K562 (cell line): Measurements from ENCODE around the gene BMF. TPM values are rescaled to one million over a fixed set of nuclear protein-coding genes. Genes with fewer than 3 reads are reported as not detected.

Source experiments
- ARHGAP35 ChIP-seq: fragments of 450-650 bp; IDR thresholded peaks from 2 replicates; pipeline ENCODE4 v1.6.1; 2018; ENCODE audit not compliant: partially characterized antibody
- DEAF1 ChIP-seq: fragments of 450-650 bp; formaldehyde crosslinking; IDR thresholded peaks from 2 replicates; pipeline ENCODE4 v1.4.0; 2020; ENCODE audit warnings: mild to moderate bottlenecking, moderate library complexity
- E2F5 ChIP-seq: sonication (generic); formaldehyde crosslinking; IDR thresholded peaks from 2 replicates; pipeline ENCODE4 v1.8.0; 2022; ENCODE audit warnings: mild to moderate bottlenecking, missing genetic modification reagents
- ELF2 ChIP-seq: fragments of 250-450 bp; sonication (Bioruptor Pico); IDR thresholded peaks from 2 replicates; pipeline ENCODE4 v1.5.0; 2021; ENCODE audit warnings: mild to moderate bottlenecking
- ELK1 ChIP-seq: sonication (generic); formaldehyde crosslinking; IDR thresholded peaks from 2 replicates; pipeline ENCODE4 v1.8.1; 2022; ENCODE audit warnings: missing genetic modification reagents
- FOXJ3 ChIP-seq: sonication (generic); formaldehyde crosslinking; IDR thresholded peaks from 2 replicates; pipeline ENCODE4 v1.4.0; 2020; ENCODE audit warnings: mild to moderate bottlenecking, missing genetic modification reagents
- KLF13 ChIP-seq: fragments of 450-650 bp; IDR thresholded peaks from 2 replicates; pipeline ENCODE4 v1.6.1; 2016; ENCODE audit warnings: missing genetic modification characterization, low read depth, mild to moderate bottlenecking, missing compliant biosample characterization, moderate library complexity, borderline replicate concordance
- LEF1 ChIP-seq: fragments of 450-650 bp; IDR thresholded peaks from 2 replicates; pipeline ENCODE4 v1.6.1; 2016; ENCODE audit warnings: mild to moderate bottlenecking
- MEF2A ChIP-seq: IDR thresholded peaks from 2 replicates; pipeline ENCODE4 v1.6.1; 2011; ENCODE audit warnings: low read depth, mild to moderate bottlenecking, low read length, moderate library complexity; ENCODE audit not compliant: control insufficient read depth
- PCBP2 ChIP-seq: fragments of 200-400 bp; formaldehyde crosslinking; IDR thresholded peaks from 2 replicates; pipeline ENCODE4 v1.6.1; 2018; ENCODE audit warnings: low read length, low read depth, mild to moderate bottlenecking, moderate library complexity; ENCODE audit not compliant: poor library complexity, severe bottlenecking
- POLR2AphosphoS2 ChIP-seq: IDR thresholded peaks from 2 replicates; pipeline ENCODE4 v1.6.1; 2012; ENCODE audit warnings: low read length, improper control_type of control experiment
- SETDB1 ChIP-seq: IDR thresholded peaks from one replicate; pipeline ENCODE4 v1.6.1; 2012; ENCODE audit warnings: low read length, control low read depth, inconsistent platforms
- SMARCA5 ChIP-seq: fragments of 450-650 bp; IDR thresholded peaks from 2 replicates; pipeline ENCODE4 v1.6.1; 2016
- ZBTB26 ChIP-seq: fragments of 450-650 bp; formaldehyde crosslinking; IDR thresholded peaks from 2 replicates; pipeline ENCODE4 v1.4.0; 2022; ENCODE audit warnings: missing genetic modification characterization
- ZKSCAN1 ChIP-seq: fragments of 150-350 bp; IDR thresholded peaks from 2 replicates; pipeline ENCODE4 v1.6.1; 2016; ENCODE audit warnings: low read depth, low read length
- ZNF197 ChIP-seq: fragments of 200-800 bp; sonication (Bioruptor generic); IDR thresholded peaks from 2 replicates; pipeline ENCODE4 v1.6.1; 2016; ENCODE audit warnings: low read depth, missing genetic modification characterization, missing compliant biosample characterization
- ZNF253 ChIP-seq: fragments of 250-450 bp; sonication (Bioruptor Pico); conservative IDR thresholded peaks from 2 replicates; pipeline ENCODE4 v1.6.1; 2021; ENCODE audit warnings: mild to moderate bottlenecking
- ZNF551 ChIP-seq: fragments of 250-450 bp; sonication (Bioruptor Pico); IDR thresholded peaks from 2 replicates; pipeline ENCODE4 v1.5.0; 2021; ENCODE audit warnings: mild to moderate bottlenecking, moderate library complexity
- ZNF583 ChIP-seq: fragments of 250-450 bp; sonication (Bioruptor Pico); IDR thresholded peaks from 2 replicates; pipeline ENCODE4 v1.4.0; 2020
- polyA plus RNA-seq, 8 experiments: library from polyadenylated mRNA; depleted of rRNA in 4 of 8; stranded (reverse) in 5 of 8; unstranded in 3 of 8; fragments of >200 nt; fragmentation: Nextera tagmentation in 2 of 8; fragmentation: Illumina TruSeq in 1 of 8; extraction: Ambion mirVana in 2 of 8; extraction: Trizol in 1 of 8; gene quantifications; 2 replicates each; pipeline versions ENCODE4 v1.2.1 to v1.2.3, GENCODE V29; 2011 to 2014; ENCODE audit warnings: inconsistent platforms in 1 of 8, missing spikeins in 1 of 8
- total RNA-seq, 7 experiments: library from RNA; depleted of rRNA in 6 of 7; stranded (reverse); fragments of >200 nt in 6 of 7; fragmentation: Illumina TruSeq in 2 of 7; extraction: Trizol in 2 of 7; gene quantifications; 2 replicates each; pipeline versions ENCODE4 v1.2.1 to v1.2.3, GENCODE V29; 2011 to 2021; ENCODE audit warnings: low replicate concordance in 1 of 7
- TF ChIP-seq, protein P1 (sequence below): sonication (generic); formaldehyde crosslinking; IDR thresholded peaks from 2 replicates; pipeline ENCODE4 v1.8.0; 2022; ENCODE audit warnings: mild to moderate bottlenecking, missing genetic modification reagents
- TF ChIP-seq, protein P2 (sequence below): IDR thresholded peaks from 3 replicates; pipeline ENCODE4 v1.6.1; 2011; ENCODE audit warnings: borderline replicate concordance, mild to moderate bottlenecking; ENCODE audit not compliant: insufficient read length, insufficient read depth

Gene BMF
- total and polyA plus RNA-seq, 9 of the 15 experiments (the other 6 are each of a cell fraction or from before 2014, with no cell fraction given), result 0.25 to 0.91 (median 0.59) TPM; not detected in 2

- TF ChIP-seq ZBTB26 (no peak), ZKSCAN1 (0 out of 2 replicates have a peak, but pooled peaks have one; percentile 58), E2F5 (no peak), ELF2 (CRISPR knock-in tag) (no peak), FOXJ3 (CRISPR knock-in tag) (no peak), ZNF551 (CRISPR knock-in tag) (no peak), PCBP2 (no peak), LEF1 (no peak), ZNF583 (CRISPR knock-in tag) (no peak), ZNF197 (no peak), DEAF1 (CRISPR knock-in tag) (no peak), ELK1 (CRISPR knock-in tag) (no peak), ARHGAP35 (no peak), POLR2AphosphoS2 (no peak), MEF2A (no peak), SETDB1 (no peak), SMARCA5 (peak; percentile 16), ZNF253 (CRISPR knock-in tag) (no peak), KLF13 (tag) (no peak)
- TF ChIP-seq, protein P1, sequence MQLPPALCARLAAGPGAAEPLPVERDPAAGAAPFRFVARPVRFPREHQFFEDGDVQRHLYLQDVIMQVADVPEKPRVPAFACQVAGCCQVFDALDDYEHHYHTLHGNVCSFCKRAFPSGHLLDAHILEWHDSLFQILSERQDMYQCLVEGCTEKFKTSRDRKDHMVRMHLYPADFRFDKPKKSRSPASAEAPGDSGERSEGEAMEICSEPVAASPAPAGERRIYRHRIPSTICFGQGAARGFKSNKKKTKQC (CRISPR knock-in tag), result no peak
- TF ChIP-seq, protein P2, sequence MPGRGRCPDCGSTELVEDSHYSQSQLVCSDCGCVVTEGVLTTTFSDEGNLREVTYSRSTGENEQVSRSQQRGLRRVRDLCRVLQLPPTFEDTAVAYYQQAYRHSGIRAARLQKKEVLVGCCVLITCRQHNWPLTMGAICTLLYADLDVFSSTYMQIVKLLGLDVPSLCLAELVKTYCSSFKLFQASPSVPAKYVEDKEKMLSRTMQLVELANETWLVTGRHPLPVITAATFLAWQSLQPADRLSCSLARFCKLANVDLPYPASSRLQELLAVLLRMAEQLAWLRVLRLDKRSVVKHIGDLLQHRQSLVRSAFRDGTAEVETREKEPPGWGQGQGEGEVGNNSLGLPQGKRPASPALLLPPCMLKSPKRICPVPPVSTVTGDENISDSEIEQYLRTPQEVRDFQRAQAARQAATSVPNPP, result no peak
These were observed 3.7 kb downstream of the BMF start (continued) for GRCh38 chr15:40104865-40105516.
